ENCODE results near the gene GPX2.

GPX2 gene

DNA sequence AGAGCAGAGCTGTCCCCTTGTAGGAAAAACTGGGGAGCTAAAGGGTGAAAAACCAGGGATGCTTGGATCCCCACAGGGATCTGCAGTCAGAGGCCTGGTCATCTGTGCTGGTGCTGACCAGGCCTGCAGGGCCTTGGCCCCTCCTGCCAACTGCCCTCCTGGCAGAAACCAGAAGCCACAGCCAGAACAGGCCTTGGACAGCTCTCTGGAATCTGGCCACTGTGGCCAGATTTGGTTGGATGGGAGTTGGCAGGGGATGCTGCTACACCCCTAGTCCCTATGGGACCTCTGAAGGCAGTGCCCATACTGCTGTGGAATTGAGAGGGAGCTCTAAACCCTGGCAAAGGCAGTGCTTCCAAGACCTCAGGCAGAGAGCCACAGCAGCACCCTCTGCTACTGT, 9.2 kb upstream of the GPX2 start:
- Histone ChIP-seq H3K36me3 (ENCODE audit: control insufficient read depth, insufficient read depth, low read length) (peaks cover 10% of the 10 kb centered on the region), H3K4me1 (ENCODE audit: control insufficient read depth, insufficient read depth, low read length, poor library complexity, severe bottlenecking) (no peaks in the 10 kb centered on the region), H3K27me3 (replicated peaks; ENCODE audit: control insufficient read depth, insufficient read depth, low read length, poor library complexity, severe bottlenecking) (no peaks in the 10 kb centered on the region), H3K9me3 (ENCODE audit: control insufficient read depth, low read length) (no peaks in the 10 kb centered on the region), H3K4me3 (ENCODE audit: insufficient read depth, low read depth, low read length, poor library complexity, severe bottlenecking) (no peak overlapping the region), H3K27ac (ENCODE audit: insufficient read depth, low read length, poor library complexity, severe bottlenecking) (no peak overlapping the region)
- DNase-seq: no peak

DNA sequence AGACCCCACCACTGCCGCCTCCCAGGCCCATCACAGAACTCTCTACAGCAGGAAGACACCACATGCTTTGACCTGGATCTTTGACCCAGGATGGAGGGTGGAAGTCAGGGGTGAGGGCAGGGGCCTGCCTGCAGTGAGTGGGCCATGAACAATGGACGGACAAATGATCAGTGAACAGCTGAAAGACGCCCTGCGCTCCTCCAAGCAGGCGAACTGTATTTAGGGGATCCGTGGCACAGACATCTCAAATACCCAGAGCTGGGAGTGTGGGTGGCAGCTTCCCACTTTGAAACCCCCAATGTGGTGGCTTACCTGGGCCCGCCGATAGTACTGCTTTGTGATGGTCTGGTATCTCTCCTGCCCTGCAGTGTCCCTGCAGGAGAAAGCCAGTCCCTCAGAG, 8.7 kb upstream of the GPX2 start:
- Histone ChIP-seq H3K4me3 (ENCODE audit: insufficient read depth, low read depth, low read length, poor library complexity, severe bottlenecking) (no peak overlapping the region), H3K36me3 (ENCODE audit: control insufficient read depth, insufficient read depth, low read length) (peaks cover 10% of the 10 kb centered on the region), H3K4me1 (ENCODE audit: control insufficient read depth, insufficient read depth, low read length, poor library complexity, severe bottlenecking) (no peaks in the 10 kb centered on the region), H3K27ac (ENCODE audit: insufficient read depth, low read length, poor library complexity, severe bottlenecking) (no peak overlapping the region), H3K27me3 (replicated peaks; ENCODE audit: control insufficient read depth, insufficient read depth, low read length, poor library complexity, severe bottlenecking) (no peaks in the 10 kb centered on the region), H3K9me3 (ENCODE audit: control insufficient read depth, low read length) (no peaks in the 10 kb centered on the region)
- DNase-seq: no peak

DNA sequence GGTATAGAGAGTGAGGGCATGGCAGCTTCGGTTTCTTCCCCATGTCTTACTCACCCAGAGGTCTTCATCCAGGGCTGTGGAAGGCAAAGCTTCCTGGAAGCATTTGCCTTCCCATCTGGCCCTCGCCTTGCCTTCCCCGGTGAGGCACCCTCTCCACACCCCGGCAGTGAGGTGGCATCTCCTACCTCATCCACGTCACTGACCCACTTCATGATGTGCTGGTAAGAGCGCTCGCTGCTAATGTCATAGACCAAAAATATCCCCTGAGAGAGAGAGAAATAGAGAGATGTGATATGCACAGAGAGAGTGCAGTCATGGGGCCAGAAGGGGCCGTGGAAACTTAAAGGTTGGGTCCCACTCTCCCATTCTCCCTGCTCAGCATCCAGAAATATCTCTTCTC, 8.3 kb upstream of the GPX2 start:
- no peak for DNase-seq
- Histone ChIP-seq H3K9me3 (ENCODE audit: control insufficient read depth, low read length) (no peaks in the 10 kb centered on the region), H3K4me3 (ENCODE audit: insufficient read depth, low read depth, low read length, poor library complexity, severe bottlenecking) (no peak overlapping the region), H3K27ac (ENCODE audit: insufficient read depth, low read length, poor library complexity, severe bottlenecking) (no peak overlapping the region), H3K4me1 (ENCODE audit: control insufficient read depth, insufficient read depth, low read length, poor library complexity, severe bottlenecking) (no peaks in the 10 kb centered on the region), H3K27me3 (replicated peaks; ENCODE audit: control insufficient read depth, insufficient read depth, low read length, poor library complexity, severe bottlenecking) (no peaks in the 10 kb centered on the region), H3K36me3 (ENCODE audit: control insufficient read depth, insufficient read depth, low read length) (peaks cover 13% of the 10 kb centered on the region)

DNA sequence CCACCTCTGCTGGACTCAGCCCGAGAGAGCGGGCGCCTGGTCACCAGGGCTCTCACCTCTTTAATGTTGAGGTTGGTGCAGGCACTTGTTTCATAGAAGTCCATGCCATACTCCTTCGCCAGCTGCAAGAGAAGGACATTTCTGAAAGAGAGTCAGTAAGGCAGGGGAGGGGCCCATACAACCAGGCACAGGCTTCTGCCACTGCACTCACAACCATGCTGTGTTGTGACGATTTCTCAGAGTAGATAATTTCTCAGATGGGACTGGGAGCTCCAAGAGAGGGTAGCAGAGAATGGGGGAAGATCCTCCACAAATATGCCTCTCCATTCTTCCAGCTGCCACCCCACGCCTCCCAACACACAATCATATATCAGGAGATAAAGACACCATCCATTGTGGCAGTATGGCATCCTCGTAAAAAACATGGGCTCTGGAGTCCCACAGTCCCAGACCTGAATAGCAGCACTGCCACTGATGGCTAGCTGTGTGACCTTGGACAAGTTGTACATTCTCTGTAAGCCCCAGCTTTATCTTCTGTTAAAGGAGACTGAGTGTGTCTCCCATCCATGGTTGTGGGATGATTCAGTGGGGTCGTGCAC, 6.2 kb upstream of the GPX2 start:
- DNase-seq: no peak
- no peak overlapping the region for H3K4me3 ChIP-seq (ENCODE audit: insufficient read depth, low read depth, low read length, poor library complexity, severe bottlenecking)
- no peak overlapping the region for H3K27ac ChIP-seq (ENCODE audit: insufficient read depth, low read length, poor library complexity, severe bottlenecking)

DNA sequence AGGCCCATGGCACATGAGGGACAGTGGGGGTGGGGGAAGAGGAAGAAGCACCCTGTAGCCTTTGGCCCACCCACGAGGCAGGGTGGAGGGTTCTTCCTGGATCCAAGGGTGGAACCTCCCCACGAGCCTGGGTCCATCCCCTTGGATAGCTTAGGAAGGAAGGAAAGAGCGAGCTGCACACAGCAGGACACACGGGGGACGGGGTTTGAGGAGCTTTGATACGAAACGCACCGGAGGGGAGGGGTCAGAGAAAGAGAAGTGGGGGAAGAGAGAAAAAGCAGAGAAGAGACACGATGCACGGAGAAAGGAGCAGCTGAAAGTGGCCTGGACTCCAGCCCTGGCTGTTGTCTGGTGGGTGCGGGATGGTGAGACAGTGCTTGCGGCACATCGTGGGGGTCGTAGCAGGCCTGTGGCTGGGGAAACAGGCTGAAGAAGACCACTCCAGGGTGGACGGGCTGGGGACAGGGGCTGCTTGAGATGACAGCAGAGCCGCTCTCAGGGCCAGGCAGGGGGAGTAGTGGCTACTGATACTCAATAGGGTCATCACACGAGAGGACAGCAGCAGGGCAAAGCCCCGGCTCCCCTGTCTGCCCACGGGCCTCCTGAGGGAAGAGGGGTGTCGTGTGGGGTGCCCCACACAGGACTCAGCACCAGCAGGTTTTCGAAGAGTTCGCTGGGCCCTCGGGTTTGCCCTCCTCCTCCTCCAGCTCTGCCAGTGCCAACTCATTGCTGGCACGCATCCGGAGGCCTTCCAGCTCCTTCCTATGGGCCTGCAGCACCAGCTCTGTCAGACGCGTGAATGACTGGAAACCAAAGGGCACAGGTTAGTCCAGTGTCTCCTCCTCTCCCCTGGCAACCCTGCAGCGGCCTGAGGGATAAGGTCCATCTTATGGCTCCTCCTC, 5.4 kb upstream of the GPX2 start:
- H3K36me3 ChIP-seq (ENCODE audit: control insufficient read depth, insufficient read depth, low read length): peaks cover 19% of the 10 kb centered on the region
- DNase-seq: no peak
- no peaks in the 10 kb centered on the region for H3K4me1 ChIP-seq (ENCODE audit: control insufficient read depth, insufficient read depth, low read length, poor library complexity, severe bottlenecking)
- no peaks in the 10 kb centered on the region for H3K27me3 ChIP-seq (replicated peaks; ENCODE audit: control insufficient read depth, insufficient read depth, low read length, poor library complexity, severe bottlenecking)
- no peaks in the 10 kb centered on the region for H3K9me3 ChIP-seq (ENCODE audit: control insufficient read depth, low read length)
- H3K4me3 ChIP-seq (ENCODE audit: insufficient read depth, low read depth, low read length, poor library complexity, severe bottlenecking): no peak overlapping the region
- no peak overlapping the region for H3K27ac ChIP-seq (ENCODE audit: insufficient read depth, low read length, poor library complexity, severe bottlenecking)

More for the DNA sequence above, 6.2 kb upstream of the GPX2 start:
- H3K9me3 ChIP-seq (ENCODE audit: control insufficient read depth, low read length): no peaks in the 10 kb centered on the region
- H3K36me3 ChIP-seq (ENCODE audit: control insufficient read depth, insufficient read depth, low read length): peaks cover 16% of the 10 kb centered on the region
- H3K27me3 ChIP-seq (replicated peaks; ENCODE audit: control insufficient read depth, insufficient read depth, low read length, poor library complexity, severe bottlenecking): no peaks in the 10 kb centered on the region
- H3K4me1 ChIP-seq (ENCODE audit: control insufficient read depth, insufficient read depth, low read length, poor library complexity, severe bottlenecking): no peaks in the 10 kb centered on the region

DNA sequence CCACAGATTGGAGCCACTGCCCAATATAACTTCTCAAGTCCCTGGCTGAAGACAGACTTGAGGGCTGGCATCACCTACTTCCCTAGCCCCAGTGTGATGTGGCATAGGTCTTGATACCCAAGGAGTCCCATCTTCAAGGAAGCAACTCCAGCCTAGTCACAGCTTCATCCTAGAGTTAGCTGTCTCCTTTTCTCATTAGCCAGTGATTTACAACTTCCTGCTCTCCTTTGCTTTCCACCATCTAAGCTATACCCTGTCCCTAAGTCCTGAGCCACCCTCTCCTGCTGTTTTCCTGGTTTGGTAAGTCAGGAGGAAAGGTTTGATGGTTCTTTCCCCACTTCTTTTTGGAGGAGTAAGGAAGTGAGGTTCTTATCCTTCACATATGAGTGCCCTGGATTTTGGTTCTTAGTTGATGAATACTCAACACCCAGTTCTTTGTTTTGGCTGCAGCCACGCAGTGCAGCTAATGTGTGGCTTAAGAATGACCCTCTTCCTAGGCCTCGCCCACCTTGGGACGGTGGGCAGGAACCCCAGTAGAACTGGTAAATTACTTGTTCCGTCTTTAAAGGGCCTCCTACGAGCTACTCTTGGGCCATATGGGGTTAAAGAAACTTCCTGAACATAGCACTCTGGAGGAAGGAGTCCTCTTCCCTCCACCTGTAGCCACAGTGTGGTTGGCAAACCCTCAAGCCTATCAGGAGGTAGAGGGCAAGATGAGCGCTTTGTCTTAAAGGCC, 3.9 kb upstream of the GPX2 start:
- no peak for DNase-seq
- peaks cover 19% of the 10 kb centered on the region for H3K36me3 ChIP-seq (ENCODE audit: control insufficient read depth, insufficient read depth, low read length)
- no peaks in the 10 kb centered on the region for H3K9me3 ChIP-seq (ENCODE audit: control insufficient read depth, low read length)
- no peaks in the 10 kb centered on the region for H3K27me3 ChIP-seq (replicated peaks; ENCODE audit: control insufficient read depth, insufficient read depth, low read length, poor library complexity, severe bottlenecking)
- no peak overlapping the region for H3K4me3 ChIP-seq (ENCODE audit: insufficient read depth, low read depth, low read length, poor library complexity, severe bottlenecking)
- H3K27ac ChIP-seq (ENCODE audit: insufficient read depth, low read length, poor library complexity, severe bottlenecking): no peak overlapping the region
- no peaks in the 10 kb centered on the region for H3K4me1 ChIP-seq (ENCODE audit: control insufficient read depth, insufficient read depth, low read length, poor library complexity, severe bottlenecking)

DNA sequence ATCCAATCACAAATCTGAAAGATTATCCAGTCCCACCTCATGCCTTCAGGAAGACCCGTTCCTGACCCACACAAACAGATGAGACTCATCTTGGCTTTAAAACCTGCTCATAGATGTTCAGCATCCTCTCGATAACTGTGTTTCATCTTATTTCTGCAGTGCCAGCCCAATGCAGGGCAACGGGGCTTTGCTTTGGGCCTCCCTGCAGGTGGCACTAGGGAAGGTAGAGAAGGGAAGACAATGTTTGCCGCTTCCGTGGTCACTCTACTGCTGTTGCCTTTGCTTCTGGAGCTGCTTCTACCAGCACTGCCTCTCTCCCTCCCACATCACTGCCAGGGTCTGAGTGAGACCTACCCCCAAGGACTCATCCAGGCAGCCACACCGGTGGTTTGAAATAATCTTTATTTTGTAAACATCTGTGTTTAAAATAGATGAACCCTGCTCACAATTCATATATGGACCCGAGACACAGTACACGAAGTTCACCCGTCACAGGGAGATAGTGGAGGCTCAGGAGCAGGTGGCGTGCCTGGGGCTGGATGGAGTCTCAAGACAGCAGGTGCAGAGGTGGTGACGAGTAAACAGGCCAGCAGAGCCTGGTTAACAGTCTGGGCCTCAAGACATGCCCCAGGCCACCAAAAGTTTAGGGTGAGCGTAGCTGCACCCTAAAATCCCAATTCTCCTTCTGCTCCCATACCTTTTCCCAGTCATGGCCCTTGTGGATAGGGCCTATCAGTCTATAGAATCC, 3.1 kb upstream of the GPX2 start:
- no peak for DNase-seq
- Histone ChIP-seq H3K27ac (ENCODE audit: insufficient read depth, low read length, poor library complexity, severe bottlenecking) (no peak overlapping the region), H3K9me3 (ENCODE audit: control insufficient read depth, low read length) (no peaks in the 10 kb centered on the region), H3K27me3 (replicated peaks; ENCODE audit: control insufficient read depth, insufficient read depth, low read length, poor library complexity, severe bottlenecking) (no peaks in the 10 kb centered on the region), H3K36me3 (ENCODE audit: control insufficient read depth, insufficient read depth, low read length) (peaks cover 19% of the 10 kb centered on the region), H3K4me1 (ENCODE audit: control insufficient read depth, insufficient read depth, low read length, poor library complexity, severe bottlenecking) (no peaks in the 10 kb centered on the region), H3K4me3 (ENCODE audit: insufficient read depth, low read depth, low read length, poor library complexity, severe bottlenecking) (no peak overlapping the region)

DNA sequence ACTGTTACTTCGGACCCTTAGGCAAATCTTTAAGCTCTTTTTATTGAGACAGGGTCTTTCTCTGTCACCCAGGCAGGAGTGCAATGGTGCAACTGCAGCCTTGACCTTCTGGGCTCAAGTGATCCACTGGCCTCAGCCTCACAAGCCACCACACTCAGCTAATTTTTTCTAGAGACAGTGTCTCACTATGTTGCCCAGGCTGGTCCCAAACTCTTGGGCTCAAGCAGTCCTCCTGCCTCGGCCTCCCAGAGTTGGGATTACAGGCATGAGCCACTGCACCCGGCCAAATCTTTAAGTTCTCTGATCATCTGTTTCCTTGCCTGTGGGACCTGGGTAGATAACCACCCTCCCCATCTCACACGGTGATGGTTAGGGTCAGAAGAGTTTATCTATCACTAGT, 2.3 kb upstream of the GPX2 start:
- no peaks in the 10 kb centered on the region for H3K27me3 ChIP-seq (replicated peaks; ENCODE audit: control insufficient read depth, insufficient read depth, low read length, poor library complexity, severe bottlenecking)
- no peaks in the 10 kb centered on the region for H3K4me1 ChIP-seq (ENCODE audit: control insufficient read depth, insufficient read depth, low read length, poor library complexity, severe bottlenecking)
- no peak overlapping the region for H3K4me3 ChIP-seq (ENCODE audit: insufficient read depth, low read depth, low read length, poor library complexity, severe bottlenecking)
- H3K36me3 ChIP-seq (ENCODE audit: control insufficient read depth, insufficient read depth, low read length): peaks cover 24% of the 10 kb centered on the region
- no peak for DNase-seq
- no peaks in the 10 kb centered on the region for H3K9me3 ChIP-seq (ENCODE audit: control insufficient read depth, low read length)
- no peak overlapping the region for H3K27ac ChIP-seq (ENCODE audit: insufficient read depth, low read length, poor library complexity, severe bottlenecking)

DNA sequence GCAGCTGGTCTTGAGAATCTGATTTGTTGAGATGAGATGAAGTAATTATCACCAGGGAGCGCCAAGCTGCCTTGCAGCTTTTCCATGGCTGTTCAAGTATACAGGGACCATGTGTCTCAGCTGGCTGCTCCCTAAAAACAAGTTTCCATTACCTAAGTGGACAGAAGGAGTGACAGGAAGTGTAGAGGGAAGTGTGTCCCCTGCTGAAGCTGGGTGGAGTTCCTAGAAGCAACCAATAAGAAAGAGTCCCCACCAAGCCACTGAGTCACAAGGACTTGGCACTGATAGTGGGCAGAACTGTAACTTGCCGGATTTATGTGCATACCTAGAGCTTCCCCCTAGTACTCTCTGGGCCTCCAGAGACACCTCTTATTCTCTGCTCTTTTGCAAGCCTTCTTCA, 1.5 kb upstream of the GPX2 start:
- H3K36me3 ChIP-seq (ENCODE audit: control insufficient read depth, insufficient read depth, low read length): peaks cover 27% of the 10 kb centered on the region
- H3K27ac ChIP-seq (ENCODE audit: insufficient read depth, low read length, poor library complexity, severe bottlenecking): no peak overlapping the region
- no peaks in the 10 kb centered on the region for H3K27me3 ChIP-seq (replicated peaks; ENCODE audit: control insufficient read depth, insufficient read depth, low read length, poor library complexity, severe bottlenecking)
- H3K4me1 ChIP-seq (ENCODE audit: control insufficient read depth, insufficient read depth, low read length, poor library complexity, severe bottlenecking): no peaks in the 10 kb centered on the region
- no peak for DNase-seq
- H3K9me3 ChIP-seq (ENCODE audit: control insufficient read depth, low read length): no peaks in the 10 kb centered on the region
- H3K4me3 ChIP-seq (ENCODE audit: insufficient read depth, low read depth, low read length, poor library complexity, severe bottlenecking): no peak overlapping the region

Measured in effector memory CD4-positive, alpha-beta T cell (primary cell).